PC-3 (cell line): ENCODE measurements around the gene SORL1. TPM values are rescaled to one million over a fixed set of nuclear protein-coding genes. Genes with fewer than 3 reads are reported as not detected.
"Not testable (repeated sequence)": the region's sequence is repeated elsewhere in the genome, so short reads cannot be mapped to it uniquely, and the experiment has no call there.

ENCODE experiments used
- ATAC-seq: fragments of 200-7000 bp; cut with Tn5 transposase; 2 replicates; pipeline ENCODE4 v1.9.1; 2020; ENCODE audit warnings: mild to moderate bottlenecking, moderate library complexity
- BruUV-seq: library from RNA; stranded (reverse); fragments of 400-500 nt; replicated peaks from 2 replicates; lab custom pipeline; 2021; lab: Mats Ljungman, UMichigan
- CTCF ChIA-PET: fragments of 300-600 bp; sonication (Branson Sonifier 250); formaldehyde crosslinking; loops from one replicate; lab custom pipeline; 2022; ENCODE audit warnings: antibody characterized with exemption; lab: Charles Lee
- POLR2A ChIA-PET: fragments of 300-600 bp; sonication (Branson Sonifier 250); formaldehyde crosslinking; loops from one replicate; lab custom pipeline; 2022; ENCODE audit warnings: antibody characterized with exemption; ENCODE audit not compliant: unreplicated experiment; lab: Charles Lee
- DNase-seq: peaks from one replicate; pipeline ENCODE4 v3.0.0-alpha.2; 2015
- H2AFZ ChIP-seq: fragments of 300-600 bp; sonication (generic); 2 replicates; pipeline ENCODE4 v1.6.0; 2016; ENCODE audit warnings: antibody characterized with exemption, low read length
- H3F3A ChIP-seq: fragments of 300-600 bp; sonication (generic); one replicate; pipeline ENCODE4 v1.6.0; 2017; ENCODE audit warnings: antibody characterized with exemption, low read length, control low read depth, mild to moderate bottlenecking; ENCODE audit not compliant: unreplicated experiment
- H3K27ac ChIP-seq: fragments of 300-600 bp; sonication (generic); 2 replicates; pipeline ENCODE4 v1.5.1; 2016; ENCODE audit warnings: mild to moderate bottlenecking, low read length
- H3K27me3 ChIP-seq: fragments of 300-600 bp; sonication (generic); 2 replicates; pipeline ENCODE4 v1.6.1; 2016; ENCODE audit warnings: low read length, mixed read lengths
- H3K36me3 ChIP-seq: fragments of 300-600 bp; sonication (generic); 2 replicates; pipeline ENCODE4 v1.6.1; 2016; ENCODE audit warnings: low read depth, mixed run types, low read length, mixed read lengths
- H3K4me1 ChIP-seq: fragments of 300-600 bp; sonication (generic); 2 replicates; pipeline ENCODE4 v1.5.1; 2016; ENCODE audit warnings: low read length; ENCODE audit not compliant: insufficient read depth
- H3K4me2 ChIP-seq: fragments of 300-600 bp; sonication (generic); 2 replicates; pipeline ENCODE4 v1.6.0; 2016; ENCODE audit warnings: low read length
- H3K4me3 ChIP-seq: fragments of 300-600 bp; sonication (generic); 2 replicates; pipeline ENCODE4 v1.5.1; 2016; ENCODE audit warnings: mild to moderate bottlenecking, low read length, mixed read lengths
- H3K79me2 ChIP-seq: fragments of 300-600 bp; sonication (generic); 2 replicates; pipeline ENCODE4 v1.6.1; 2017; ENCODE audit warnings: low read length, mixed read lengths
- H3K9ac ChIP-seq: fragments of 300-600 bp; sonication (generic); 2 replicates; pipeline ENCODE4 v1.6.0; 2016; ENCODE audit warnings: mild to moderate bottlenecking, low read length
- H3K9me2 ChIP-seq: fragments of 300-600 bp; sonication (generic); replicated peaks from 2 replicates; pipeline ENCODE4 v1.6.1; 2016; ENCODE audit warnings: mixed run types, low read length, mixed read lengths
- H3K9me3 ChIP-seq: fragments of 300-600 bp; sonication (generic); 2 replicates; pipeline ENCODE4 v1.6.1; 2016; ENCODE audit warnings: low read length, mixed read lengths
- H4K20me1 ChIP-seq: fragments of 300-600 bp; sonication (generic); 2 replicates; pipeline ENCODE4 v1.6.1; 2016; ENCODE audit warnings: low read length, mixed read lengths
- CTCF ChIP-seq: fragments of 300-600 bp; sonication (generic); conservative IDR thresholded peaks from 2 replicates; pipeline ENCODE4 v1.5.1; 2017; ENCODE audit warnings: antibody characterized with exemption, low read depth, mild to moderate bottlenecking, low read length
- EZH2 ChIP-seq: fragments of 300-600 bp; sonication (generic); IDR thresholded peaks from one replicate; pipeline ENCODE4 v1.6.1; 2017; ENCODE audit warnings: antibody characterized with exemption, mild to moderate bottlenecking, low read length; ENCODE audit not compliant: unreplicated experiment
- EZH2phosphoT487 ChIP-seq: fragments of 300-600 bp; sonication (generic); IDR thresholded peaks from 2 replicates; pipeline ENCODE4 v1.6.1; 2018; ENCODE audit warnings: mild to moderate bottlenecking, antibody characterized with exemption, low read length, borderline replicate concordance
- intact Hi-C: fragments of 100-400 bp; cut with micrococcal nuclease; formaldehyde crosslinking; loops from 2 replicates; pipeline ENCODE4 v1.9.0; 2023
- total RNA-seq: library from RNA; depleted of rRNA; stranded (reverse); fragments of >200 nt; gene quantifications from 2 replicates; pipeline ENCODE4 v1.2.3, GENCODE V29; 2014

Gene SORL1
- total RNA-seq, 1 experiment from 2014 or later: 53.7 TPM

GRCh38 chr11:121636800-121637176, 184.7 kb downstream of the SORL1 start:
- Histone ChIP-seq H3K27me3 (no peaks in the 10 kb centered on the region), H3K9ac (no peak overlapping the region), H3K36me3 (no peaks in the 10 kb centered on the region), H3K27ac (no peak overlapping the region), H3F3A (no peaks in the 10 kb centered on the region), H3K79me2 (no peaks in the 10 kb centered on the region), H3K4me1 (peaks cover 29% of the 10 kb centered on the region), H3K4me2 (no peak overlapping the region), H4K20me1 (no peaks in the 10 kb centered on the region), H3K9me2 (no peaks in the 10 kb centered on the region), H2AFZ (no peak overlapping the region), H3K4me3 (no peak overlapping the region), H3K9me3 (no peaks in the 10 kb centered on the region)
- DNase-seq: no peak
- TF ChIP-seq EZH2: no peak
- TF ChIP-seq EZH2phosphoT487: no peak
- TF ChIP-seq CTCF: no peak
- ChIA-PET CTCF (no interaction called here), POLR2A (no interaction called here)
- ATAC-seq: no peak
- BruUV-seq: no TSS peak
- intact Hi-C loops: no loop called here

- intact Hi-C loops, H3K9me3 ChIP-seq, H3K9ac ChIP-seq, H3K27me3 ChIP-seq, H3F3A ChIP-seq, BruUV-seq, ATAC-seq, H3K9me2 ChIP-seq, H3K4me3 ChIP-seq, H3K36me3 ChIP-seq, DNase-seq, CTCF ChIA-PET, H2AFZ ChIP-seq, H3K79me2 ChIP-seq, POLR2A ChIA-PET, H3K27ac ChIP-seq, H4K20me1 ChIP-seq, H3K4me2 ChIP-seq: not testable (repeated sequence)
- H3K4me1 ChIP-seq: peaks cover 29% of the 10 kb centered on the region
Observed at GRCh38 chr11:121637587-121637986, 185.5 kb downstream of the SORL1 start.

- H3K36me3 ChIP-seq: no peaks in the 10 kb centered on the region
- TF ChIP-seq CTCF (no peak), EZH2 (no peak), EZH2phosphoT487 (no peak)
- CTCF ChIA-PET: no interaction called here
- peaks cover 5% of the 10 kb centered on the region; the same call in 1 of the 2 replicates for H3K4me1 ChIP-seq
- POLR2A ChIA-PET: no interaction called here
- no peak for ATAC-seq
- no peaks in the 10 kb centered on the region for H3K9me2 ChIP-seq
- BruUV-seq: no TSS peak
- H3K27ac ChIP-seq: no peak overlapping the region
- no peaks in the 10 kb centered on the region for H3K27me3 ChIP-seq
- no peak overlapping the region for H3K4me2 ChIP-seq
- DNase-seq: no peak
- H2AFZ ChIP-seq: no peak overlapping the region
- no peaks in the 10 kb centered on the region for H3K9me3 ChIP-seq
- no peaks in the 10 kb centered on the region for H4K20me1 ChIP-seq
- H3K4me3 ChIP-seq: no peak overlapping the region
- intact Hi-C loops: no loop called here
- H3K79me2 ChIP-seq: no peaks in the 10 kb centered on the region
- no peaks in the 10 kb centered on the region for H3F3A ChIP-seq
- no peak overlapping the region for H3K9ac ChIP-seq
Observed at GRCh38 chr11:121643479-121644186, 191.5 kb downstream of the SORL1 start.
